GM12892 (cell line): ENCODE measurements around the gene RALGPS1.

ENCODE experiments used
- DNase-seq: peaks from one replicate; pipeline ENCODE4 v3.0.0; 2011; ENCODE audit not compliant: insufficient read length
- FAIRE-seq: peaks from 2 replicates; lab custom pipeline; 2011; peaks lifted over from hg19 to GRCh38; lab: Jason Lieb, UNC
- POLR2A ChIP-seq: IDR thresholded peaks from 2 replicates; pipeline ENCODE4 v1.6.1; 2011; ENCODE audit warnings: low read depth, low read length, control low read depth
- POLR2AphosphoS5 ChIP-seq: IDR thresholded peaks from 2 replicates; pipeline ENCODE4 v1.6.1; 2011; ENCODE audit warnings: low read depth, low read length, control low read depth
- TAF1 ChIP-seq: IDR thresholded peaks from 2 replicates; pipeline ENCODE4 v1.6.1; 2011; ENCODE audit warnings: low read depth, mild to moderate bottlenecking, control low read depth, low read length, borderline replicate concordance

RALGPS1 gene

DNA sequence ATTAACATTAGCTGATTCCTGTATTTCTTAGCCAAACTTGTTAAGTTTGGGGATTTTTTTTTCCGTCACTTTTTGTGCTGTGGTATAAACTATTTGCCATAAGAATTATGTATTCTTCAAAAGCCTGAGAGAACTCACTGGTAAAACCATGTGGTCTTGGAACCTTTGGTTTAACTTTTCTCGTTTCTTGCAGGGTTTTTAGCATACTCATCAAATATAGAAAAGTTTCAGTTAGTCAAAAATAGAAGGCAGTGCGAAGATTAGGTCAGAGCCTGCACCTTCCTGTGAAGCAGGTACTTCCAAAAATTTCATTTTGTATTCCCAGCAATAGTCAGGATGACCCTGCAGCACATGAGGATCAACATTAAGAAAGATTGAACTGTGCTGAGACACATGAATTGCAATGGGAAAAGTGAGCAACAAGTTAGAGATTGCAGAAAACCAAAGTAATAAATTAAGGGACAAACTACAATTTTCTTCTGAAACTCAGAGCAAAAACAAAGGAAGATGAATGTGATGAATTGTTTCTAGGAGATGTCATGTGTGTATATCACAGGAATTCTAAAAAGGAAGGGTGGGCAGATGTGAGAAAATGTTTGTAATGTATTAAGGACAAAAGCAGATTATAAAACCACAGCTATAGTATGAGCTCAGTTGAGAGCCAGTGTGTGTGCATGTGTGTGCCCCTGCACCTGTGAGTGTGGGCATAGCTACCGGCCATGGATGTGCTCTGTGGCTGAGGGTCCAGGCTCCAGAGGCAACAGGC, 105.6 kb downstream of the RALGPS1 start:
- no peak for DNase-seq
- no peak for FAIRE-seq
- TF ChIP-seq TAF1, result no peak
- no peak for TF ChIP-seq POLR2AphosphoS5

DNA sequence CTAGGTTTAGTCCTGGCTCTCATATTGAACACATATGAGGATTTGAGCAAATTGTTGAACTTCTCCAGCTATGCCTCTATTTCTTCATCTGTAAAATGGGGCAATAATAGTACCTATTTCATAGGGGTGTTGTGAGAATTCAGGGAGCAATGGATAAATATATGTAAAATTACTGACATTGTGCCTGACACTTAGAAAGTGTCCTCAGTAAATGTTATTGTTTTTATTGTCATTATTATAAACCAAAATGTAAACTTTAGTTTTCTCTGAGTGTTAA, 106.2 kb downstream of the RALGPS1 start:
- no peak for TF ChIP-seq POLR2AphosphoS5
- TF ChIP-seq POLR2A, result no peak
- no peak for TF ChIP-seq TAF1
- no peak for FAIRE-seq
- no peak for DNase-seq

DNA sequence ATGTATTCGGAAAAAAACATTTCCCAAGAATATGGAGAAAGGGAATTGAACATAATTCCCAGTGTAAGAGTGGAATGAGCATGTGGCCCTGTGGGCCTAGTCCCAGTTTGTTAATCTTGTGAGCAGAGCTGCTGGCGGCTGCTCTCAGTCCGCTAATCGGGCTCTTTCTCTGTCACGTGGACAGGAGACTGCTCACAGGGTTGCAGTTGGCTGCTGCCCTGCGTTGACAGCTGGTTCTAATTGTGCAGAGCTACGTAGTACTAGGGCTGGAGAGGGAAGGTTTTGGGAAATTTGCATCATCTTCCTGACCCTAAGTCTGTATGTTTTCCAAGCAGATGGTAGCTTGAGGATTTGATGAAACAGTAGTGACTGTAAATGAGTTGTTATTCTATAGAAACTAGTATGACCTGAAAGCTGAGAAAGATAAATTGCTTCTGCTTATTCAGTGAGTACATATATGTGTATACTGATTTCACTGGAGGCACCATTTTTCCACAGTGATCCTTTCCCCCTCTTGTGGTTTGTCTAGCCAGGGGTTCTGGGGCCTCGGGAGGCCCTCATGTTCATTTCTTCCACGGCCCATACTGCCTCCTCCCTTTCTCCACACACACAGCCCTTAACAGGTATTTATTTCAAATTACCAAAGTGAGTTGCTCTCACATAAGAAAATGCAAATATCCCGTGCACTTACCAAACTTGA, 107.2 kb downstream of the RALGPS1 start:
- no peak for TF ChIP-seq POLR2AphosphoS5
- no peak for TF ChIP-seq POLR2A
- no peak for TF ChIP-seq TAF1
- DNase-seq (no peak), FAIRE-seq (no peak)

DNA sequence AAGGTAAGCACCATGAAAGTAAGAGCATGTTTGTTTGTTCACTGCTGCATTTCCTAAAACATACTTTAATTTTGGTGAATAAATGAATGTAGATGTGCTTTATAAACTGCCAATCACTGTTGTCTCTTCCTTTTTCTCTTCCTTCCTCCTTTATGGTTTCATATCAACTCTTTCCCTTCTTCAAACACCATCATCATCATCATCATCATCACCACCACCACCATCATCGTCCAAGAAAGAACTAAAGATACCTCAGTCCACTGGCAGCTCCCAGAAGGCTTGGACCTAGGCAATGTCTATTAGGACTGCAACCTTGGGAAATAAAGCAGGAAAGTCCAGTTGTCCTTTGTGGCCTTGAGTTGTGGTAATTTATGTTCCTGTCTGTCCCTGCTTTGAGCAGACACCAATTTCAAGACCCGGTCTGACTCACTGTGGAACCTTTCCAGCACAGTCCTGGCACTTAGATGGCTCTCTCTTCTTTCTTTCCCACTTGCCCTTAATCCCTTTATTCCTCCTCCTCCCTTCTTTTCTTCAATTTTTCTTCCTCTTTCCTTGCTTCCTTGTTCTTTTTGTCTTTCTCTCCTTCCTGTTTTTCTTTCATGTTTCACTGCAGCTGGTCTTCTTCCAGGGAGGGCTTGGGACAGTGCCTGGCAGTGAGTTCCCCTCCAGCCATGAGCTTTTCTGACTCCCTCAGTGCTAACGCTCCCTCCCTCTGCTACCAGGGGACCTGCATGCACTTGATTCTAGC, 108.5 kb downstream of the RALGPS1 start:
- TF ChIP-seq POLR2A, result no peak
- no peak for TF ChIP-seq TAF1
- no peak for TF ChIP-seq POLR2AphosphoS5
- DNase-seq, result no peak
- no peak for FAIRE-seq

DNA sequence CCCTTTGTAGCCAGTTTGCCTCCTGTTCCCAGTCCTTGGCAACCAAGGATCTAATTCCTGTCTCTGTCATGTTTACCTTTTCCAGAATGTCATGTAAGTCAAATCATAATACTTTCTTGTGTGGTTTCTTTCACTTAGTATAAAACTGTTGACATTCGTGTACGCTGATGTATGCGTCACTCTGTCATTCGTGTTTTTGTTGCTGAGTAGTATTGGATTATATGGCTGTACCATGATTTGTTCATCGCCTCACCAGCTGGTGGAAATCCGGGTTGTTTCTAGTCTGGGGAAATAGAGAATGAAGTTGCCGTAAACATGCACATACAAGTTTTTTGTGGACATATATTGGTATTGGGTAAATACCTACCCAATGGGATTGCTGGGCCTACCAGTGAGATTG, 110.5 kb downstream of the RALGPS1 start:
- no peak for FAIRE-seq
- no peak for TF ChIP-seq POLR2AphosphoS5
- no peak for TF ChIP-seq TAF1
- no peak for TF ChIP-seq POLR2A

DNA sequence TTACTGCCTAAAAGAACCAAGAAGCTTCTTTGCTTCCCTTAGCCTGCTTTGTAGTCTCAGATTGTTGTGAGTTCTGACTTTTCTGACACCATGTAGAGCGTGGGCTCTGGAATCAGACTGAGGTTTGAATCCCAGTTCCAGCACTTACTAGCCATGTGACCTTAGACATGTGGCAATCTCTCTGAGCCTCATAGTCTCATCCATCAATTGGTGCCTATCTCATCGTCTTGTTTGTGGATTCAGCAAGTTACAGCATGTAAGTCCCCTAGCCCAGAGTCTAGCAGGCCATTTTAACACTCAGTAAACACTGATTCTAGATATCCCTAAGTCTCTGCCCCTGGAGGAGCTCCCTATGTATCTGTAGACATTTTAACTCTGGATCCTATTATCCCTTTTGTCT, 113.1 kb downstream of the RALGPS1 start:
- DNase-seq (no peak), FAIRE-seq (no peak)
- TF ChIP-seq POLR2A, result no peak
- TF ChIP-seq TAF1, result no peak
- TF ChIP-seq POLR2AphosphoS5, result no peak

More for the DNA sequence above, 110.5 kb downstream of the RALGPS1 start:
- DNase-seq, result no peak

DNA sequence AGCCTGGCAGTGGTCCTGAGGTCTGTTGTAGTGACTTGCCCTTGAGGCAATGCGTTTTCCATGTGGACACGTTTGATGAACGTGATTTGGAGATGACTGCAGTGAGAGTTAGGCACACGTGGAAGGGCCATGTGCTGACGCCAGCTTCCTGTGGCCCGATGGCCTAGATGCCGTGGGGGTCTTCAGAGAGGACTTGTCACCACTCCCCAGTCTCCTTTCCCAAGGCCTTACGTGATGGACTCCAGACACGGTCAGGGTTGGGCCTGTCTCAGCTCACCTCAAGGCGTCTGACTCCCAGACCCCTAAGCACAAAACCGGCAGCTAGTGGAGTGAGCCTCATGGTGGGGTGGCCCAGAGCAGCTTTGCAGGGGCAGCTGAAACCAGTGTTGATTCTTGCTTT, 115.0 kb downstream of the RALGPS1 start:
- FAIRE-seq (no peak), DNase-seq (no peak)
- no peak for TF ChIP-seq POLR2A
- TF ChIP-seq TAF1, result no peak
- no peak for TF ChIP-seq POLR2AphosphoS5

DNA sequence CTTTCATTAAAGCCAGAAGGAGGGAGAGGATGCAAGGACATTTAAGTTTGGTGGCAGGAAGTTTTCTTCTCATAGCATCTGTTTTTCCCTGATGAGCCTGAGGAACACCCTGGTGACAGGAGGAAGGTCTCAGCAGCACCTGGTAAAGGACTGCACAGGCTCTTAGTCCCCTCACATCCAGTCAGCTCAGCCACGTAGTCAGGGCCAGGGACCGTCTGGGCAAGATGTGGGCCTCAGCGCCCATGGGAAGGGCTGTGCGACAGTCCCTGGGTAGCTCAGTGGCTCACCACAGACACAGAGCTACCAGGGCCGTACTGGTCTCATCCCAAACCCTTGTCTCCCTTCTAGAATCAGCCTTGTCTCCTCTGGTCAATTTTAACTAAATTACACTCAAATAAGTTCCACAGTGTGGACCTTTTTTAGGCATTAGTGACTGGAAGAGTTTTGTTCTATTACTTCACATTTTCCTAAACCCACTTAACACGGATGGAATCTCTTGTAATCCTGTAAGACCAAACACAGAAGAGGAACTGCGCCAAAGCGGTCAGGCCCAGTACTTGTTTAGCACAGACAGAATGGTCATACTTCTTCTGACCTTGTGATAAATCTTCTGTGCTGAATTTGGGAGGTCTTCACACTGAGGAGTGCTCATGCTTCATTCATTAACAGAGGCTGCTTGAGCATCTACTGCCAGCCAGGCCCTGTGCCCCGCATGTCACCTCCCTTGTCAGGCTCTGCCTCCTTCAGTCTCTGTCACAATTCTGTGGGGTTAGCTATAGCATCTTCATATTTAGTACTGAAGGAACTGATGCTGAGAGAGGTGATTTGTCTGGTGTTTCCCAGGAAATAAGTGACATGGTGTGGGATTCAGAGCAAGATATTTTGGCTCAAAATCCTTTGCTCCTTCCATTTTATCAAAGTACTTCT, 116.5 kb downstream of the RALGPS1 start:
- DNase-seq, result no peak
- TF ChIP-seq POLR2AphosphoS5 (no peak), POLR2A (no peak), TAF1 (no peak)
- FAIRE-seq, result no peak

DNA sequence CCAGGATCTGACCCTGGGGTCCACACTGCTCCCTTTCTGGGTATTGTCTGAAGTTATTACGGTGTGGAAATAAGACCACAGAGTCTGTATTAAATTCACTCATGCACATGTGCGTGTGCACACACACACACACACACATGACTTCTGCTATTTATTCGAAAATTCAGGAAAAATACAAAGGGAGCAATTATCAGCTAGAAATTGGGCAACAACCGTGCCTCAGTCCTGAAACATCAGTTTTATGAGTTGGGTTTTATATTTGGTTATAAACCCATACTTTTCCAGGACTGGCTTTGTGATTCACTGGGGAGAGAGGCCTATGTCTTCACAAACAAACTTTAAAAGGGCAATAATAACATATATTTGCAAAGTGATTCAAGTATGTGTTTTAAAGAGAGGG, 117.7 kb downstream of the RALGPS1 start:
- no peak for TF ChIP-seq POLR2AphosphoS5
- no peak for TF ChIP-seq POLR2A
- no peak for TF ChIP-seq TAF1
- no peak for FAIRE-seq

DNA sequence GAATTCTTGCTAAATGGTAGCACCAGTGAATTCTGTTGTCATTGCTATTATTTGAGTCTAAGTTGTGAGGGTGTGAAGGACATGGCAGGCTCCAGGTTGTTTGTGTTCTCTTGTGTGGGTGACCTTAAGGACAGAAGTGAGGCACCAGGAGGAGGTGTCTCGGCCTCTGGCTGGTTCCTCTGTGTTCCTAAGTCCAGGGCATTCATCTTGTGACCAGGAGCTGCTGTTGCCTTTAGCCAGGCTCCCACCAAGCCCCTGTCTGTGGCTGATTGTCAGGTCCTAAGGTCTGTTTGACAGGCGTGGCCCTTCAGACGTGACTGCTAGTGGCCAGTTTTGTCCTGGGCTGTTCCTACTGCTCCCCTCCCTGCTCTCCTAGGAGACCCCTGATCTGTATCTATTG, 118.5 kb downstream of the RALGPS1 start:
- DNase-seq (no peak), FAIRE-seq (no peak)
- TF ChIP-seq POLR2AphosphoS5 (no peak), POLR2A (no peak), TAF1 (no peak)

More for the DNA sequence above, 117.7 kb downstream of the RALGPS1 start:
- no peak for DNase-seq
